Progenitor cell of endocrine pancreas (in vitro differentiated cells): ENCODE data around the gene TNFSF9. TPM values are rescaled to one million over a fixed set of nuclear protein-coding genes. Genes with fewer than 3 reads are reported as not detected.

Experiments
- DNase-seq: peaks from one replicate; pipeline ENCODE4 v3.0.0; 2021; ENCODE audit warnings: low spot score; ENCODE audit not compliant: unreplicated experiment
- H3K27ac Mint-ChIP-seq: 2 replicates; pipeline ENCODE4 v1.8.0; 2021; ENCODE audit warnings: mild to moderate bottlenecking, moderate library complexity, mixed read lengths
- H3K27me3 Mint-ChIP-seq: 2 replicates; pipeline ENCODE4 v1.8.0; 2021; ENCODE audit warnings: mixed read lengths
- H3K36me3 Mint-ChIP-seq: 2 replicates; pipeline ENCODE4 v1.8.0; 2022; ENCODE audit warnings: mixed read lengths; ENCODE audit not compliant: insufficient read depth
- H3K4me1 Mint-ChIP-seq: 2 replicates; pipeline ENCODE4 v1.8.0; 2021; ENCODE audit warnings: low read depth, mixed read lengths
- H3K4me3 Mint-ChIP-seq: 2 replicates; pipeline ENCODE4 v1.8.0; 2021; ENCODE audit warnings: low read depth, mild to moderate bottlenecking, moderate library complexity, mixed read lengths
- H3K9me3 Mint-ChIP-seq: 2 replicates; pipeline ENCODE4 v1.8.0; 2021; ENCODE audit warnings: low read depth, mixed read lengths
- CTCF ChIP-seq: fragments of 200-600 bp; sonication (generic); IDR thresholded peaks from one replicate; pipeline ENCODE4 v1.5.0; 2021; ENCODE audit warnings: antibody characterized with exemption, mild to moderate bottlenecking; ENCODE audit not compliant: unreplicated experiment
- total RNA-seq: library from RNA; stranded (reverse); gene quantifications from 2 replicates; pipeline ENCODE4 v1.2.1, GENCODE V29; 2021

Gene TNFSF9
- total RNA-seq, 1 donor from 2014 or later: not detected

- no peak overlapping the region for H3K27ac Mint-ChIP-seq
- no peak for TF ChIP-seq CTCF
- no peaks in the 10 kb centered on the region for H3K27me3 Mint-ChIP-seq
- H3K9me3 Mint-ChIP-seq: peaks cover 24% of the 10 kb centered on the region
- H3K4me3 Mint-ChIP-seq: no peak overlapping the region
- H3K4me1 Mint-ChIP-seq: peaks cover 2% of the 10 kb centered on the region
- no peaks in the 10 kb centered on the region for H3K36me3 Mint-ChIP-seq
- no peak for DNase-seq
Measured at GRCh38 chr19:6568010-6568526, 37.2 kb downstream of the TNFSF9 start.

GRCh38 chr19:6568816-6569215 is 38.0 kb downstream of the TNFSF9 start:
- no peak overlapping the region for H3K4me3 Mint-ChIP-seq
- TF ChIP-seq CTCF: no peak
- no peaks in the 10 kb centered on the region for H3K27me3 Mint-ChIP-seq
- H3K4me1 Mint-ChIP-seq: peaks cover 2% of the 10 kb centered on the region
- H3K36me3 Mint-ChIP-seq: no peaks in the 10 kb centered on the region
- no peak overlapping the region for H3K27ac Mint-ChIP-seq
- H3K9me3 Mint-ChIP-seq: peaks cover 24% of the 10 kb centered on the region
- no peak for DNase-seq

GRCh38 chr19:6570764-6571163 is 39.9 kb downstream of the TNFSF9 start:
- peaks cover 15% of the 10 kb centered on the region for H3K9me3 Mint-ChIP-seq
- peaks cover 2% of the 10 kb centered on the region for H3K4me1 Mint-ChIP-seq
- no peak for TF ChIP-seq CTCF
- no peak overlapping the region for H3K27ac Mint-ChIP-seq
- DNase-seq: no peak
- H3K36me3 Mint-ChIP-seq: no peaks in the 10 kb centered on the region
- no peak overlapping the region for H3K4me3 Mint-ChIP-seq
- H3K27me3 Mint-ChIP-seq: no peaks in the 10 kb centered on the region

- H3K4me1 Mint-ChIP-seq: peaks cover 2% of the 10 kb centered on the region
- no peak overlapping the region for H3K27ac Mint-ChIP-seq
- H3K4me3 Mint-ChIP-seq: no peak overlapping the region
- H3K36me3 Mint-ChIP-seq: no peaks in the 10 kb centered on the region
- no peak for TF ChIP-seq CTCF
- H3K9me3 Mint-ChIP-seq: peaks cover 15% of the 10 kb centered on the region
- no peak for DNase-seq
- H3K27me3 Mint-ChIP-seq: no peaks in the 10 kb centered on the region
Measured at GRCh38 chr19:6571167-6571566, 40.3 kb downstream of the TNFSF9 start.

- Mint-ChIP-seq H3K36me3 (no peaks in the 10 kb centered on the region), H3K27ac (no peak overlapping the region), H3K27me3 (no peaks in the 10 kb centered on the region), H3K4me3 (no peak overlapping the region), H3K9me3 (peaks cover 10% of the 10 kb centered on the region), H3K4me1 (peaks cover 2% of the 10 kb centered on the region)
- no peak for TF ChIP-seq CTCF
- no peak for DNase-seq
Measured at GRCh38 chr19:6572217-6572616, 41.4 kb downstream of the TNFSF9 start.
